Activated CD8-positive, alpha-beta memory T cell treated with anti-CD3 and anti-CD28 coated beads, Interleukin-2, amount 50 U/mL, for 1 hour (primary cell): ENCODE measurements around the gene AKAP8L.
A peak's percentile ranks its signal among the peaks of the same experiment; 100 is the strongest.

Experiments used
- DNase-seq: peaks from one replicate; pipeline ENCODE4 v3.0.0-alpha.2; 2020; ENCODE audit errors: extremely low read depth

AKAP8L gene

DNA sequence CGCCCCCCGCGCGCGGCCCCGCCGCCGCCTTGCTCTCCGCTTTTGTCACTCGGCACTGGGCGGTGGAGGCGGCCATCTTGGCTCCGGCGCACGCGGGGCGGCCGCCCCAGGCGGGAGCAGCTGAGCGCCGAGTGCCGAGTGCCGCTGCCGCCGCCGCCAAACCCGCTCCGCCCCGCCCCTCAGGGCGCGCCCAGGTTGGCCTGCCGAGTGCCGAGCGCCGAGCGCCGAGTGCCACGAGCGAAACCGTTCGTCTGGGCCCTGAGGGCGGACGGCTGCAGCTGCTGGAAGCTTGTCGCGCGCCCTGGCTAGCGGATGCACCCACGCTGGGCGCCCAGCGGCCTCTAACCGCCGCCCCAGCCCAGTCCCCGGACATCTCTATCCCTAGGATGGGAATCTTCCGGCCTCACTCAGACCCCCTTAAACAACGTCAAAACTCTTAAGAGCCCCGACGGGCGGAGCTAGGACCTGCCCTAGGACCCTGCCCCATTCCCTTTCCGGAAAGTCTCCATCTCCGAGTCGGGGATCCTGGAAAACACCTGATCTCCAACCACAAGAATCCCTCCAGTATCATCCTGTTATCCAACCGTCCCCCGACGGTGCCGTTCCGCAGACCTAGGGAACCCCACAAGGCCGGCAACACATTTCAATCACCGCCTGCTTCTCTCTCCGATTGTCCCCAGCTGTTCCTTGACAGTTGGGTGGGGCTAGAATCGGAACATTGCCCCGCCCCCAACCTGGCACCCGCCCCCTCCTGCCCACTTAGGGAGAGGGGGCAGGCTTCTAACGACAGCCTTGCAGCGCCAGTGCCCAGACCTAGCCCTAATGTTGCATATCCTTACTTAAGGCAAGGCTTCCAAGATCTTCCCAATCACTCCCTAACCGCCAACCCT, 14.1 kb upstream of the AKAP8L start:
- peak; percentile 64 for DNase-seq

DNA sequence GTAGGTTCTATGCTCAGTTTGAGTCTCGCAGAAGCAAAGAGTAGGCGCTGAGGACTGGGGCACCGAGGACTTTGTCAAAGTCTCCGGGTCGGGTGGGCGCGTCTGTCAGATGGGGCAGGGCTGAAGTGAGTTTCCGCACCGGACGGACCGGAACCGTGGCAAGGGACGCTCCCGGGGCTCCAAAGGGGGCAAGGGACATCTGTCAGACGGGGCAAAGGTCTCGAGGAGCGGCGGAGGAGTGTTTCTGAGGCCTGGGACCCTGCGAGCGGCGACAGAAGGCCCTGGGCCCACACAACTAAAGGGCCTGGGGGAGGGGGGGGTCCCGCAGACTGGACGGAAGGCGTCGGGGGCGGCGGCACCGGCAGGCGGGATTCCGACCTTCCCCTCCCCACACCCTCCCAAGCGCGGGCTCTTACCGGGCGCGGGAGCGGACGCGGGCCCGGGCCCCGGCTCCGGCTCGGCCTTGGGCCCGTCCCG, 13.3 kb upstream of the AKAP8L start:
- no peak for DNase-seq

DNA sequence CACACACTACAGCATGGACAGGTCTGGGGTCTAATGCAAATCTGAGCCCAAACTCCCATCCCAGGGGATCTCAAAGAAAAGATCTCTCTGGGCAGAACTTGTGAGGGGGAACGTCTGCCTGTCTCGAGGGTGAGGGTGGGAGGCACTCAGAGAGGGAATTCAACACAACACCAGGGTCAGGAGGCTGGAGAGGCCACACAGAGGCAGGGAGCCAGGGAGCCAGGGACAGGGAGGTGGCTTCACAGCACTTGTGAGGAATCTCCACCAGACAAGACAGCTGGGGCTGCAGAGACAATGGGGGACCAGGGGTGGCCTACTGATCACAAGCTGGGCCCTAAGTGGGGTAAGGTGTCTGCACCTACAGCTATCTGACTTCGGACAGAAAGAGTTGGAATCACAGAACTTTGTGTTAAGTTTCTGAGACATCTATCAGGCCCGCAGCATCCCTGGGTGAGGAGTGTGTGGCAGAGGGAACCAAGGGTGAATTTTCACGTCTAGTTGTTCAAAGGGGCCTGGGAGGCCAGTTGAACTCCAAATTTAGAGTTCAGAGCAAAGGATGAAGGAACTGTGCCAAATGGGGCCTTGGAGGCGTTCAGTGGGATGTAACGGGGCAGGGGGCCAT, 12.7 kb upstream of the AKAP8L start:
- DNase-seq: no peak

GRCh38 chr19:15430526-15431120, 11.8 kb upstream of the AKAP8L start:
- no peak for DNase-seq

DNA sequence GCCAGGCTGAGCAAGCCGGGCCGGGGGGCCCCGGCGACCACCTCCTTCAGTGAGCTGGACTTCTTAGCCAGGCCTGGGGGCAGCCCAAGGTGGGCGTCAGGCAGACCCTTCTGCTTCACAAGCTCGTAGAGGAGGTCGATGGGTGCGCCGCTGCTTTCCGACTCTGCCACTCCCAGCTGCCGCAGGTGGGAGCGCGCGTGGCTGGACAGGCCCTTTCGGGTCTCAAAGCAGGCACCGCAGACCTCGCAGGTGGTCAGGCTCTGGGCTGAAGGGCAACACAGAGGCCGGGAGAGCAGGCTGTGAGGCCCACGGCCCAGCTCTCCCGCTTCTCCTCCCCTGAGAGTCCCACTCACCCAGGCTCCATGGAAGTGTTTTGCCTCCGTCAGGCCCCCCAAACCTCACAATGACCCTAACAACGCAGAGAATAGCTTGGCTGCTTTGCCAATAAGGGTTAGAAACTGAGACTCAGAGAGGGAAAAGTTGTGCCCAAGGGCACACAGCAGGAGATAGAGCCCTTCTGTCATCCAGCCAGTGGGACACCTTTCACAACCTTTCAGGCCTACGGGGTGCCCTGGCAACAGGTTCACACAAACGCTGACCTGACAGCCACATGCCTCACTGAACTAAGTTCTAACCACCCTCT, 11.2 kb upstream of the AKAP8L start:
- DNase-seq: no peak

DNA sequence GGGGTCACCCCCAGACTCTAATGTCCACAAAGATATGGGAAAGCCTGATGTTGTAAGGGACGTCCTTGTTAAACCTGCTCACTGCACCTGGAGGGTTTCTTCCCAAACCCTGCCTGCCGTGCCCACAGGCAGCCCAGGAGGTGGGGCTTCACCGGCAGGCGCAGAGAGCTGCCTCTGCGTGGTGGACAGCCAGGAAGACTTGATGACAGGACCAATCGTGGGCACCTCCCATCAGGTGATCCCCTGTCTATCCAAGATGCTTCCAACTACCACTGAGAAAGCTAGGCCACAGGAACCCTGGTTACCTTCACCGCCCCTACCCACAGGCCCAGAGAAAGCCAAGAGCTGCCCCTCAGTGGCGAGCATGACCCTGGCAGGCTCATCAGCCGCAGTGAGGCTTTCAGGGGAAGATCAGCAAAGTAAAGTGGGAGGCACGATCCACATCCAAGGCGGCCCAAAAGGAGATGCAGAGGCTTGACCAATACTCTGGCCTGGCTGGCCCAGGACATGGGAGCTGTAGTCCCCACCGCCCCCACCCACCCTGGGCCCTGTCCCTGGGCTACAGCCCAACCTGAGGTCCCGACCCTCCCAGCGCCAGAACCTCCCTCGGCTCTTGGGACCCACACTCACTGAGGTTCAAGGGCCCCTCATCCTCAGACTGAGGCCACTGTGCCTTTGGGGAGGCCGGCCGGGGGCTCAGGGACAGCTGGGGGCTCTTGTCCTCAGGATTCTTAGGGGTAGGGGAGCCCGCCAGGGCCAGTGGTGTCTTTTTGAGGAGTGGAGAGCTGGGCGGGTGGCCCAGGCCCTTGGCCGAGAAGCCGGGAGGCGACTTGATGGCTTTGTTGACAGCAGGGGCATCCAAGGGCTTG, 10.4 kb upstream of the AKAP8L start:
- no peak for DNase-seq

DNA sequence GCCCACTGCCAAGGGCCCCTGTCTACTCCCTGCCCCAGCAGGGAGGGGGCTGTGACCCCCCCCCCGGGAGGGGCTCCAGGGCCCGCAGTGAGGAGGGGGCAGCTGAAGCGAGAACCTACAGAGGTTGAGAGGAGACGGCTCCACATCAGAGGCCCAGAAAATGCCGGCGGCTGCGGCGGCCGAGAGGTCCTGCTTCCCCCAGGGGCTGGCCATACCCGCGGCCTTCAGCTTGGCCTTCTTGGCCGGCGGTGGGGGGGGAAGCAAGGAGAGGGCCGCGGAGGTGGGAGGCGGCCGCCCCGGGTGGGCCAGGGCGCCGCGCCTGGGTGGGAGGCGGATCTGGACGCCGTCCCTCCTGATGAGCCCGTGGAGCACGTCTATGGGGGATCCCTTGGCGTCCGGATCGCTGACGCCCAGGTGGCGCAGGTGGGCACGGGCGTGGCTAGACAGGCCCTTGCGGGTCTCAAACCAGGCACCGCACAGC, 9.2 kb upstream of the AKAP8L start:
- no peak for DNase-seq

DNA sequence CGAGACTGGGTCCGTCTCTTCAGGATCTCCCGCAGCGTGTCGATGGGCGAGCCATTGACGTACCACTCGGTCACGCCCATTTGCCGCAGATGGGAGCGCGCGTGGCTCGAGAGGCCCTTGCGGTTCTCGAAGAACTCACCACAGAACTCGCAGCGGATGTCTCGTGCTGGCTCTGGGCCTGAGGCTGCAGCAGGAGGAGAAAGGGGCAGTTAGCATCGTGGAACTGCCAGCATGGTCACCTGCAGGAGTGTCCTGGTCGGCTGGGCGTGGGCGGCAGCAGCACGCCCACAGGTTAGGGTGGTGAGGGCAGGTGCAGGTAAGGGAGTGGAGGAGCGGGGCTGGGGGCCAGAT, 8.5 kb upstream of the AKAP8L start:
- DNase-seq: no peak

DNA sequence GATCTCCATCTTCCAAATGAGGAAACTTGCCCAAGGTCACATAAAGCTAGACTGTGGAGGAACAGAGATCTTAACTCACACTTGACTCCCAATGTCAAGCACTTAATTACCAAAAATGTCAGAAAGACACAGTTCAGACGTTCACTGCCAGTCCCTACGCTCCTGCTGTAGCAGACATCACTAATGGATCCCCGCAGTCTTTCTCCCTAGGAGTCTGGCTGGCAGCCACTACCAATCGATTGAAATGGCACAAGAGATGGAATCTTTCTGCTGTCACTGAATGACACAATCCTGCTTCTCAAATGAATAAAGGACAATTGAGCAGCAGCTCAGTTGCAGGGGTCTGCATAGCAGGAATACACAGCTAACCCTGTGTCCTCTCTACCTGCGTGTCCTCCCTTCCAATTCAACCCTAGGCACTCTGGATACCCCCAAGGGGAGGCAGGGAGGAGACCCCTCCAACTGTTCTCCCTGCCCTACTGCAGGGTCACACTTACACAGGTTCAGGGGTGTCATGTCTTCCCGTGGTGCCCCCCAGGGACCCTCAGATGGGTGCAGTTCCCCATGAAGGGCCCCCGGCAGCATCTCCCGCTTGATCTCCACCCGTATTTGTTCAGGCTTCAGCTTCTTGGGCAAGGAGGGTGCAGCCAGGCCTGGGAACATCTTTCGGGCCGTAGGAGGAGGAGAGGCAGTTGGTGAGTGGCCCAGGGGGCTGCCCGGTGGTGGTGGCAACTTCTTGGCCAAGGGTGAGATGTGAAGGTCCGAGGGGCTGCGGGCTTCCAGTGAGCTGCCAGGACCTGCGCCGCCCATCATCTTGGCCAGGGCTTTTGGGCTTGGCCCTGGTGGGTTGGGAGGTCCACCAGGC, 7.9 kb upstream of the AKAP8L start:
- no peak for DNase-seq

GRCh38 chr19:15425321-15425950, 6.6 kb upstream of the AKAP8L start:
- no peak for DNase-seq

GRCh38 chr19:15424692-15425272, 6.0 kb upstream of the AKAP8L start:
- DNase-seq: no peak

DNA sequence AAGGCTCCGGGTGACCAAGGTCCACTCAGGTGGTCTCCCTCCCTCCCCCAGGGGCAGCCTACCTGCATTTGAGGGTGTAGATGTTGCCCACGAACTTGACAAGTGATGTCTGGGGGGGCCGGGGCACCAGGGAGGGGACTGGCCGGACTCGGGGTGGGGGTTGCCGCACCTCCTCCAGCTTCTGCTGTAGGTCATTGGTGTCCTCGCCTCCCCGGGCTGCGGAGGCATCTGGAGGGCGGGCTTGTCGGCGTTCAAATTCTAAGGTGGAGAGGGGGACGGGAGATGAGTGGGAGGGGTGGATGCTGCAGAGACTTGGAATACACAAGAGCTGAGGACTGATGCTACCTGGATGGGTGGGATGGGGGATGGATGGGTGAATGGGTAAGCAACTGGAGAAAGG, 5.3 kb upstream of the AKAP8L start:
- no peak for DNase-seq

GRCh38 chr19:15423130-15423529, 4.3 kb upstream of the AKAP8L start:
- DNase-seq: no peak

GRCh38 chr19:15422296-15423075, 3.7 kb upstream of the AKAP8L start:
- DNase-seq: no peak

- no peak for DNase-seq
Measured at GRCh38 chr19:15421721-15422260, 3.0 kb upstream of the AKAP8L start.

GRCh38 chr19:15421136-15421695, 2.4 kb upstream of the AKAP8L start:
- DNase-seq: no peak

GRCh38 chr19:15419413-15420025, 731 bp upstream of the AKAP8L start:
- DNase-seq: no peak

GRCh38 chr19:15418231-15418578, 583 bp downstream of the AKAP8L start:
- DNase-seq: no peak
